ENCODE data around the gene GPR153.
"Not testable (repeated sequence)": the region's sequence is repeated elsewhere in the genome, so short reads cannot be mapped to it uniquely, and the experiment has no call there.

The GPR153 gene

DNA sequence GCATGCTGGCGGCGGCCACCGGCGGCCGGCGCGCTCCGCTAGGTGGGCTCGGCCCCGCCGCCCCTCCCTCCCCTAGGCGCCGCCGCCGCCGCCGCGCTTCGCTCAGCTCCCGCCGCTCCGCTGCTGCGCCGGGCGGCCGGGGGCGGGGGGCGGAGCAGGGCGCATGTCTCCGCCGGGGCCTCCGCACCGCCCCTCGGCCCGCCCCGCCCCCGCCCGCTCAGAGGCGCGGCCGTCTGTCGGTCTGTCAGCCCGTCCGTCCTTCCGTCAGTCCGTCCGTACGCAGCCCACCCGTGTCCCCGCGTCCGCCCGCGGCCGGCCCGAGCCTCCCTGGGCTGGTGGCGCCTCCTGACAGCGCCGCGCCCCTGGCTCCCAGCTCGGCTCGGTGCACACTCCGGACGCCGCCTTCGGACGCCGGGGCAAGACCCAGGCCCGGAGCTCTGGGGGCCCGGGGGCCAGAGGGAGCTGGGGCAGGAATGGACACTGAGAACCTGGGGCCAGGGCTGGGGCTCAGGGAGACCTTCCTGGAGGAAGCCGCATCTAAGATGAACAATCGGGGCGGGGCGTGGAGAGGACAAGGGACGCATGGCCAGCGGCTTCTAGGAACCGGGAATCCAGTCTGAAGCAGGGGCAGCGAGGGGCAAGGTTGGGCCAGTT, at the start of gene GPR153:
Gene GPR153, minus strand, starts transcription at position 138 of the 654 bp plus-strand sequence. CDS start 6,193 bp downstream, outside the sequence.
- no peak for DNase-seq (ENCODE audit: low read depth)

DNA sequence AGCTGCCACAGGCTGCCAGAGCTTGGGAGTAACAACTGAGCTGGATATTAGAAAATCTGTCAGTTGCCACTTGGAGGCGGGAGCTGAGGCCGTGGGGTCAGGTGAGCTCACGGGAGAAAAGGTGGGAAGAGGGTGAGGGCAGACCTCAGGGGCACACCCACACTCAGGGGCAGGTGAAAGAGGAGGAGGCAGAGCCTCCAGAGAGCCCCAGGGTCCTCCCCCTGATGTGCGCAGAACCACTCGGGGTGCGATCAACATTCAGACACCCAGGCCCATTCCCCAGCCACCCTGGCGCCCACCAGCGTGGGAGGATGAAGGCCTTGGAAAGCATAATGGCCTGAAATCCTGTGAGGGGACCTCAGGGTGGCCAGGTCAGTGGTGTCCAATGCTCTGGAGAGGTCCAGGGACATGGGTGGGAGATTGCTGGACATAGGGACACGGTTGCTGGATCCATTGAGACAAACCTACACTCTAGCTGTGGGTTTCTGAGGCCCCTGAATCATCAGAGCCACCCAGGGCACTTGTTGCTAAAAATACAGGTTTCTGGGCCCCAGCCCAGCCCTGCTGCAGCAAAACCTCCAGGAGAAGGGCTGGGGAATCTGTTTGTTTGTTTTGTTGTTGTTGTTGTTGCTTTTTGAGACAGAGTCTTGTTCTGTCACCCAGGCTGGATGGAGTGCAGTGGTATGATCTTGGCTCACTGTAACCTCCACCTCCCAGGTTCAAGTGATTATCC, 49.4 kb upstream of the GPR153 start:
- DNase-seq (ENCODE audit: low read depth), result no peak

DNA sequence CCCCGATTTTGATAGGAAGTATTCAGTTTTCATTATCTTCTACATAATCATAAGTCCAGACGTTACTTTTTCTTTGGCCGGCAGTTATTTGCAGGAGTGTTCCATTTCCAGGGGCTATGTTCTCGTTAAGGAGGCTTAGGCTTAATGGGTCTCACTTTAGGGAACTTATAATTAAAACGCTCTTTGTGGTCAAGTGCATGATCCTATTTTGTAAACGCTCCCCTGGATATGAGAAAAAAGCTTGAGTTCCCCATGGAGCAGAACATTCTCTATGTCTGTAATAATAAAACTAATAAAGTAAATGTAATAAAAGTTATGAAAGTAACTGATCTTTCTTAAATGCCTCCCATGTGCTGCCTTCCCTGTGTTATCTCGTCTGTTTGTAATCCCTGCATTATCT, 48.7 kb upstream of the GPR153 start:
- DNase-seq (ENCODE audit: low read depth), result no peak

DNA sequence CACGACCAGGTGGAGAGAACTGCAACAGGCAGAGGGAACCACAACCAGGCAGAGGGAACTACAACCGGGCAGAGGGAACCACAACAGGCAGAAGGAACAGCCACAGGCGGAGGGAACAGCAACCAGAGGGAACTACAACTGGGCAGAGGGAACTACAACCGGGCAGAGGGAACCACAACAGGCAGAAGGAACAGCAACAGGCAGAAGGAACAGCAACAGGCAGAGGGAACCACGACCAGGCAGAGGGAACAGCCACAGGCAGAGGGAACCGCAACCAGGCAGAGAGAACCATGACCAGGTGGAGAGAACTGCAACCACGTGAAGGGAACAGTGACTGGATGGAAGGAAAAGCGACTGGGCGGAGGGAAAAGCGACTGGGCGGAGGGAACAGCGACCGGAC, 47.6 kb upstream of the GPR153 start:
- DNase-seq (ENCODE audit: low read depth), result no peak

DNA sequence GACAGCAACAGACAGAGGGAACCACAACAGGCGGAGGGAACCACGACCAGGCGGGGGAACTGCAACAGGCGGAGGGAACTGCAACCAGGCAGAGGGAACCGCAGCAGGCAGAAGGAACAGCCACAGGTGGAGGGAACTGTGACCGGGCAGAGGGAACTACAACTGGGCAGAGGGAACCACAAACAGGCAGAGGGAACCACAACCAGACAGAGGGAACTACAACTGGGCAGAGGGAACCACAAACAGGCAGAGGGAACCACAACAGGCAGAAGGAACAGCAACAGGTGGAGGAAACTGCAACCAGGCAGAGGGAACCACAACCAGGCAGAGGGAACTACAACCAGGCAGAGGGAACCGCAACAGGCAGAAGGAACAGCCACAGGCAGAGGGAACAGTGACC, 46.8 kb upstream of the GPR153 start:
- DNase-seq (ENCODE audit: low read depth), result not testable (repeated sequence)

DNA sequence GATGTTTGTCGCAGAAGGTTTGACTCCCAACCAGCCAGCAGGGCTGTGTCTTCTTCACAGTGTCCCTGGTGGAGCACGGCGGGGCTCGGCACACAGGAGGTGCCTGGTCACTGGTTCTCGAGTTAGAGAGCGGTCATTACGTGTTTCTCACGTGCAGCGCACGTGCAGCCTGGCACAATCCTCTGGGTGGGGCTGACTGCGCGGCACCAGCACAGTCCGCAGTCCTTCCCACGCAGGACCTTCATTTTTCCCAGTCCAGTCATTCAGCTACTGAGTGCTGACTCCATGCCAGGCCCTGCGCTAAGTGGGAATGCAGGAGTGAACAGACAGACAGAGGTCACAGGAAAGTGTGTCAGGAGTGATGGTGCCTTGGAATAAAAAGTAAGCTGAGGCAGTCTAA, 46.2 kb upstream of the GPR153 start:
- DNase-seq (ENCODE audit: low read depth), result no peak

DNA sequence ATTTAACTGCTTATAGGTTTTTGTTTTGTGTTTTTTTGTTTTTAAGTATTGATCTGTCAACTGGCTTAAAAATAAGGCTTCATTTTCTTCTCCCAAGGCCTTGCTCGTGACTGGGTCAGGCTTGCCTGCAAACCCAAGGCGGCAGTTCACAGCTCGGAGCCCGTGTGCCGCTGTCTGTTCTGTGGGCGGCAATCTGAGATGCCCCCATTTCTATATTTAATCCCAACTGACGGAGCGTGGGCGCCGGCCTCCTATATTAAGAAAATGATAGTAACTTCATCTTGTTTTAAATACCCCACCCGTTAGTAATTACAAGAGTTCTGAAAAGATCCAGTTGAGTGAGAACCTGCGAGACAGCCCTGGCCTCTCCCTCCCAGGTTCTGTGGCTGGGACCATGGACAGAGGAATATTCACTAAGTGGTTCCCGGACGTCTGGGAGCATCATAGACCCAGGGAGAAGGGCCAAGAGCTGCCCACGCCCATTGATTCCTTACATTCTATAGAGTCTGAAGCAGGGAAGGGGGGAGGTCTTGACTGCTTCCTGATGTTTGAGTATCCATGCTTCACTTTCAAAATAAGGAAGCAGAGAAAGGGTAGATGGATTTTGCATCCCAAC, 42.6 kb upstream of the GPR153 start:
- no peak for DNase-seq (ENCODE audit: low read depth)

DNA sequence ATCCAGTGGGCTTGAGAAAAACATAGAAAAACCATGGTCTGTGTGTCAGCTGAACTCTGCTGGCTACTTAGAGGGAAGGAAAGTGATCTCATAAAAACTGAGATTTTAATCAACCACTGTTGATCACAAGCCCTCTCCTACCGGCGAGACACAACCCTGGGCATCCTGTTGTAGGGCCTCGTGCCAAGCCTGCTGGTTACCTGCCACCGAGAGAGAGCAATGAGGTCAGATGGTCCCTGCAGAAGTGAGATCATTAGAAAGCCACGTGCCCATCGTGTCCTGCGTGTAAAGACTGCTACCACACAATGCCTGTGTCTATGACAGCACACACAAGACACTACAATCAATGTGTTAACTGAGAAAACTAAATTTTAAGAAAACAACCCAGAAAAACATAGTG, 41.7 kb upstream of the GPR153 start:
- DNase-seq (ENCODE audit: low read depth), result no peak

DNA sequence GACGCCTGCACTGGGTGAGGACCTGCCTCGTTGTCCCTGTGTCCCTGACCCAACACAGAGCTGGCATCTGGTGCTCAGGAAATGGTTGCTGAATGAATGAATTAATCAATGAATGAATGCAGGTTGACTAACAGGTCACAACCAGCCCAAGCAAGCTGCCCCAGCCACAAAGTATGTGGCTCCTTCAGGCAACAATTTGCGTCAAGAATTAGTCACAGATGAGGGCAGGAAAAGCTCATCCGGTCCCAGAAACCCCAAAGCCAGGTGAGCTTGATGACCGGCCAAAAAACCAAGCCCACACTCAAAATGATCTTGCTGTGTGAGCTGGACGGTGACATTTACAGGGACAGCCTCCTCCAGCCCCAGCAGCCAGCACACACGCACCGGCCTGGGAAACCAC, 40.6 kb upstream of the GPR153 start:
- no peak for DNase-seq (ENCODE audit: low read depth)

DNA sequence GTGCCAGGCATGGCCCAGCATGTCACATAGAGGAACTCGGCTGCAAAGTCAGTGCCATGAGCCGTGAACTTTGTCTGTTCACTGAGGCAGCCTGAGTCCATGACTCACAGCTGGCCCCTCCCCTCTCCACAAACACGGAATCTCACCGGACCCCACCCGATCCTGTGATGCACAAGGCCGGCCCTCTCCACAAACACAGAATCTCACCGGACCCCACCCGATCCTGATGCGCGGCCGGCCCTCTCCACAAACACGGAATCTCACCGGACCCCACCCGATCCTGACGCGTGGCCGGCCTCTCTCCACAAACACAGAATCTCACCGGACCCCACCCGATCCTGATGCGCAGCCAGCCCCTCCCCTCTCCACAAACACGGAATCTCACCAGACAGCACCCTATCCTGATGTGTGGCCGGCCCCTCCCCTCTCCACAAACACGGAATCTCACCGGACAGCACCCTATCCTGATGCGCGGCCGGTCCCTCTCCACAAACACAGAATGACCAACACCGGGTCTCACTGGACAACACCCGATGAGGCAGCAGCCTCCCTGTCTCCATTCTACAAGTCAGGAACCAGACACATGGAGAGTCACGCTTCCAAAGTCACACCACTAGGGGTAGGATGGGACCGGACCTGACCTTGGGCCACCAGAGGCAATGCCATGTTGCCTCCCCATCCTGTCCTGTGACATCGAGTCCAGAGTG, 39.6 kb upstream of the GPR153 start:
- no peak for DNase-seq (ENCODE audit: low read depth)

DNA sequence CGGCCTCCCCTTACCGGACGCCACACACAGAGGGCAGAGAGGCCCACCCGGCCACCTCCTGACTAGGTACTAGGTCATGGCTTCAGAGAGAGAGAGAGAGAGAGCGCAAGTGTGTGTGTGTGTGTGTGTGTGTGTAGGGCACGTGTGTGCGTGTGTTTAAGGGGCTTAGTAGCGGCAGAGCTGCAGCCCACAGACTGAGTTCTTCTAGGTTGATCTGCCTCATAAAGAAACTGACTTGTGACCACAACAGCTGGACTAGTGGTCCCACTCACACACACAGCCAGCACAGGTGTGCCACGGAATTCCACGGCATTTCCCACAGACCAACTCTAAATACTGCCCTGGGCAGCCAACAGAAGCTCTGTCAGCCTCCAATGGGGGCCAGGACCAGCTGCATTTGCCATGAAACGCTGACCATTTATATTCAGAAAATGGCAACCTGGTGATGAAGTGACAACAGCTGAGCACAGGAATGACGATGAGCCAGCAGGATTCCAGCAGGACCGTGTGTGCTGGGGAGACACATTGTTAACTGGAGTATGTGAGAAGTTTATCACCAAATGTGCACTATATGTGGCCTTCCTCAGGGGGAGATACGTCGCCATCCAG, 38.8 kb upstream of the GPR153 start:
- DNase-seq (ENCODE audit: low read depth), result no peak

DNA sequence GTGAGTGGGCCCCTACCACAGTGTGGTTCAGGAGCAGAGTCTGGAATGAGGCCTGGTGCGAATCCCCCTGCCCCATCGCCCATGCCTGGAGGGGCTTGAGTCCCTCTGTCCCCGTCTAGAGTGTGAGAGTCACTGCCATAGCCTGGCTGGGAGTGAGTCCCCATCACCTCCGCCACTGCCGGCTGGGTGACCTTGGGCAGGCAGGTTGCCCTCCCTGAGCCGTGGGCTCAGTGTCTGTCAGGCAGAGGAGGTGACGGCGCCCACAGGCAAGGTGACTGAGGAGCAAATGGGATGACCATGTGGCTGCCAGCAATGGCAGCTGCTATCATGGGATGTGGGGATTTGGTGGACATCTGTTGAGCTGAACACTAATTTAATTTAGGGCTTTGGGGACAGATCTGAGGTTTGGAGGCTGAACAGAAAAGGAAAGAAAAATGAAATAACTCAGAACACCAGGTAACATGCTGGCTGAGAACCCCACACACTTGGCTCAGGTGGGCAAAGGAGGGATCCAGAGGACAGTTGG, 38.1 kb upstream of the GPR153 start:
- DNase-seq (ENCODE audit: low read depth), result no peak

DNA sequence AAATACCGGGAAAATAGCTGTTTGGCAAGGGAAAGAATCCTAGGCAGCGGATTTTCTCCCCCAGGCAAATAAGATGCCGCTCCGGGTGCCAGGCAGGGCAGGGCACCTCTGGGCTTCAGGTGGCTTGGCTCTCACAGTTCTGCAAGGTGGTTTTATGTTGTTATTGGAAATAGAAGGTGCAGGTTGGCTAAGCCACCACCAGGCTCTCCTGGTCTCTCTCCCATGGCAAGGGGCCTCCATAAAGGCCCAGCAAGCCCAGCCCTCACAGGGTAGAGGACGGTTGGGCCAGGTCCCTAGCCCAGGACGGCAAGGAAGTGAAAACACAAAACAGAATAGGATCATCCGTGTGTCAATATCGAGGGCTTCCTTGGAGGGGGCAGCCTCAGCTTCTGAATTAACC, 37.6 kb upstream of the GPR153 start:
- DNase-seq (ENCODE audit: low read depth), result no peak

DNA sequence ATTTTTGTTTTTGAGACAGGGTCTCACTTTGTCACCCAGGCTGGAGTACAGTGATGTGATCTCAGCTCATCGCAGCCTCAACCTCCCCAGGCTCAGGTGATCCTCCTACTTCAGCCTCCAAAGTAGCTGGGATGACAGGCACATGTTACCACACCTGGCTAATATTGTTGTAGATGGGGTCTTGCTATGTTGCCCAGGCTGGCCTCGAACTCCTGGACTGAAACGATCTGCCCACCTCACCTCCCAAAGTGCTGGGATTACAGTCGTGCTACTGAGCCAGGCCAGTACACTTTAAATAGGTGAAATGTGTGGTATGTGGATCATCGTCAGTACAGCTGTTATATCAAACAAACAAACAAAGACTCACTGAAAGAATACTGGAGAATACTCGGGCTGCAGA, 35.0 kb upstream of the GPR153 start:
- DNase-seq (ENCODE audit: low read depth), result no peak

DNA sequence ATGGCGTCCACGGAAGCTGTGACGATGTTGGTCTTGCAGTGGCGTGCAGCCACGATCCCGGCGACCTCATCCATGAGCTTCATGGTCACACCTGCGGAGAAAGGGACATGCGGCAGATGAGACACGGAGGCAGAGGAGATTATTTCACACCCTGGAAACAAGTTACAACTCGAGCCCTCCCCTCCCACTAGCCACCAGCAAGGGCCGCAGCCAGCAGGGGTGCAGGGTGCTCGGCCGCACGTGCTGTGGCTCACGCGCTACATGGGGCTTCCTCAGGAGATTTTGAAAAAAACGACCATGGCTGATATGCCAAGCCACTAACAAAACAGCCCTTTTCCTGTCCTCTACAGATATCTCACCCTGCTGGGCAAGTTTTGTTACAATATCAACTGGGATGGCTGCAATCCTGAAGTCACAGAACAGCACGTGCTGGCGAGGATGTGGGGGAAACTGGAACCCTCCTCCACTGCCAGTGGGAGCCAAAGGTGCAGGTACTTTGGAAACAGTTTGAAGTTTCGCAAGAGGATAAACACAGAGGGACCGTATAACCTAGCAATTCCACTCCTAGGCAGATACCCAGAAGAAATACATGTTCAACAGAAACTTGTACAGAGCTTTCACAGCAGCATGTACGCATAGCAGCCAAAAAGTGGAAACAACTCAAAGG, 34.1 kb upstream of the GPR153 start:
- no peak for DNase-seq (ENCODE audit: low read depth)

DNA sequence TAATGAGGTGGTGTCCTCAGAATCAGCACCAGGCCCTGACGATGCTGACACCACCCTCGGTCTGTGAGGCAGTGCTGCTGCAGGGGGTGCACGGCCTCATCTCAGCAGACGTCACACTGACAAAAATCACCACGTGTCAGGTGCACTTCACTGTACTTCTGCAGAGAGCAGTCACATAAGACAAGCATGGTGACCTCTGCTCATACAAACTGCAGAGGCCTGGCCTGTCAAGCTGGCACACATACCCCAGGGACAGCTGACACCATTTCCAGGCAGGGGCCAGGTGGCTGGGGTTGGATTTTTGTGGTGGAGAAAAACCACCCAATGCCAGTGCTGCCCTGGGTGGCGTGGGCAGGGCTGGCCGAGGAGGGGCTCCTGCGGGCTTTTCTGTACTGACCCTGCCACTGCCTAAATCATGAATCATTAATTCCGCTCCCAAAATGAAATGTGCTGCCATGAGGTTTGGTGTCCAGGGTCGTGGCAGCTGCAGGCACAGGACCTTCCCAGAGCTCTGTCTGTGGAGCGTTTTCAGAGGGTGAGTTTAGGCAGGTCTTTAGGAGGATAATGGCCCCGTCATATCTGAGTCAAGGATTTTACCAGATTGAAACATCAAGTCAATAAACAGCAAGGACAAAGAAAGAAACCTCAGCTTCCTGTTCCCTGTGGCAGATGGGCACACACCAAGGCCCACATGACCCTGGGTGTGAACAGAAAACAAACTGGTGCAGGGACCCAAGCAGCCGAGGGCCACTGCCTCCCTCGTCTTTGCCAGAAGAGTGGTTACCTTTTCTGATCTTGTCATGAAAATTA, 33.4 kb upstream of the GPR153 start:
- DNase-seq (ENCODE audit: low read depth), result no peak

DNA sequence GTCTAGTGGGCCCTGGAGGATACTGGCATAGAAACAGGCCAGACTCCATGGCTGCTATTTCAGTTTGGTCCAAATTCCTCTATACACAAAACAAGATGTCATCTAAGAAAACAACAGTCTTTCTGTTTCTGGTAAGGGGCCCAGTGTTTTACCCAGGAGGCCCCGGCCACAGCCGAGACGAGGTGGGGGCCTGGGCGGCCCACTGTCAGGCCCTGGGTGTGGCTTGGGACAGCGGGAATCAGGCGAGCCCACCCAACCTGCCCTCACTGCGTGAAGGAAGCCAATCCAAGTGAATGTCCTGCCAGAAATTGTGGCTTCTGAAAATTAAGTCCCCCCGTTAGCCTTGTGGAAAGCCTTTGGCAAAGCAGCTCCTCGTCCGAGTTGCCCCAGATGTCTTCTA, 31.2 kb upstream of the GPR153 start:
- no peak for DNase-seq (ENCODE audit: low read depth)

DNA sequence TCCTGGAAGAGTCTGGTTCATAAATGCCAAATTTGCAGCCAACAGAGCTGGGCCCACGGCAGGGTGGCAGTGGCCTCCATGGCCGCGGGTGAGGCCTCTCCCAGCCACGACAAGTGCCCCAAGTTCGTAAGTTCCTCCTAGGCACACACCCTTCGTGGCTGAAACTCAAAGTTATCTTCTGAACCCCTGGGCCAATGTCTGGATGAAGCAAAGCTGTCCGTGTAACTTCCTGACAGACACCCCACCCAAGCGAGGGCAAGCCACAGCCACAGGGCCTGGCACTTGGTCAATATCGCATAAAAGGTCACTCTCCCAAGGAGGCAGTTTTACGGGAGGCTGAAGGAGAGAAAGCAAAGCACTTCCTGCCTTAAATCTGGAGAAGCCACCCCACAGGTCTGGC, 27.8 kb upstream of the GPR153 start:
- no peak for DNase-seq (ENCODE audit: low read depth)

DNA sequence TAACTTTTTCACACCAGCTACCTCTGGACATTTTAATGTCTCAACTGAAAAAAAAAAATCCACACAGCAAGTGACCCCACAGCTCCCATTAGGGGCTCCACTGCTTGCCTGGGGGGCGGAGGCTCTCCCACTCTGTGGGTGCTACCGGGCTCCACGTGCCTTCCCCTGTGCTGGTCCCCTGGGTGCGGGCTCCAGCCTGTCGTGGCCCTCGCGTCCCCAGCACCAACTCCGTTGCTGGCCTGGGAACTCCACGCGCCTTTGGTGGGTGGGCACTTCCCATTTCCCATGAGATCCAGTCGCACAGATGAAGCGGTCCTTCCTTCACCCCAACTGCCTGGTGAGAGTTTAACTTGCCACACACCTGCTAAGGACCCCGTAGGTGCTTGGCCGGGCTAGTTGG, 27.1 kb upstream of the GPR153 start:
- no peak for DNase-seq (ENCODE audit: low read depth)

DNA sequence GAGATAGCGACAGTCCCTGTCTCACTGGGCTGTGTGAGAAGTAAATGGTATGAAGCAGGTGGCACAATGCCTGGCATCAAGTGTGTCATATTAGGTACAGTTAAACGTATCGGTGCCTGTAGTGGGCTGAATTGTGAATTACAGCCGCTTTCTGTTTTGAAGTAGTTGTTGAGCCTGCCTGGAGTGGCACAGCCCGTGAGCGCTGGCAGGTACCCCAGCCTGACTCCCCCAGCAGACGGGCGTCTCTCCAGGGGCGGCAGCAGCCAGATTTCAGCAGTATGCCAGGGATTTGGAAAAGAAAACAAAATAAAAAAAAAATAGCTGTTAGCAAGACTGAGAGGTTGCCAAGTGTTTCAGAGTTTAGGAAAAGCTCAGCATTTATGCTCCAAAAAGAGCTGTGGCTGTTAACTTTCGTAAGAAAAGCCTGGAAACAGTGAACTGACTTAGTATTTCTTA, 26.6 kb upstream of the GPR153 start:
- no peak for DNase-seq (ENCODE audit: low read depth)

DNA sequence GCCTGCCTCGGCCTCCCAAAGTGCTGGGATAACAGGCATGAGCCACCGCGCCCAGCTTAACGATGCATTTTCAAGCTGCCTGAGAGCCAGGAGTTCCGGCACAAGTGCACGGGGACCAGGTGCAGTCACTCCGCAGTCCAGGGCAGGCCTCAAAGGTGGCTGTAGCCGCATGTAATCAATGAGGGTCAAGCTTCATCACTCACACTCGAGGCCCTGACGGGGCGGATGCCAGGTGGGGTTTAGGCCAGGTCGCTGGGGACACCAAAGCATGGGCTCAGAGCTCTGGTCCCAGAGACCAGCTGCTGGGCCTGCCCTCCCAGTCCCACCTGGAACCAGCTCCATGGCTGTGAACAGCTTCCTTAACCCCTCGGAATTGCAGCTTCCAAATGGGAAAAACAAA, 26.1 kb upstream of the GPR153 start:
- DNase-seq (ENCODE audit: low read depth), result no peak

All from GM04503 (cell line).